WTC11 (cell line): ENCODE data around the gene SHISA9. TPM values are rescaled to one million over a fixed set of nuclear protein-coding genes. Genes with fewer than 3 reads are reported as not detected.

Experiments
- ATAC-seq: fragments of 200-7000 bp; cut with Tn5 transposase; 2 replicates; pipeline ENCODE4 v1.10.0; 2021; ENCODE audit warnings: mild to moderate bottlenecking, moderate library complexity
- CTCF ChIA-PET: fragments of 300-600 bp; sonication (Branson Sonifier 250); formaldehyde crosslinking; loops from one replicate; lab custom pipeline; 2021; ENCODE audit warnings: antibody characterized with exemption; lab: Charles Lee
- POLR2A ChIA-PET: fragments of 350-600 bp; sonication (Branson Sonifier 250); formaldehyde crosslinking; loops from one replicate; lab custom pipeline; 2021; ENCODE audit warnings: antibody characterized with exemption; lab: Charles Lee
- DNase-seq: peaks from one replicate; pipeline ENCODE4 v3.0.0; 2021; ENCODE audit warnings: low spot score
- H3K27ac Mint-ChIP-seq: 2 replicates; pipeline ENCODE4 v1.8.0; 2021; ENCODE audit warnings: mixed read lengths
- H3K27me3 Mint-ChIP-seq: 2 replicates; pipeline ENCODE4 v1.8.0; 2021; ENCODE audit warnings: low read depth, mild to moderate bottlenecking, moderate library complexity, mixed read lengths
- H3K36me3 Mint-ChIP-seq: 2 replicates; pipeline ENCODE4 v1.8.0; 2021; ENCODE audit warnings: mixed read lengths
- H3K4me1 Mint-ChIP-seq: 2 replicates; pipeline ENCODE4 v1.8.0; 2022; ENCODE audit warnings: mixed read lengths
- H3K4me3 Mint-ChIP-seq: 2 replicates; pipeline ENCODE4 v1.8.0; 2021; ENCODE audit warnings: mild to moderate bottlenecking, moderate library complexity, mixed read lengths
- H3K9me3 Mint-ChIP-seq: 2 replicates; pipeline ENCODE4 v1.8.0; 2021; ENCODE audit warnings: mixed read lengths
- CDX4 ChIP-seq: fragments of 250-450 bp; sonication (Bioruptor Pico); IDR thresholded peaks from 2 replicates; pipeline ENCODE4 v1.9.0; 2021; ENCODE audit warnings: moderate library complexity, mild to moderate bottlenecking, inconsistent platforms, borderline replicate concordance
- FOXJ3 ChIP-seq: sonication (generic); formaldehyde crosslinking; IDR thresholded peaks from 2 replicates; pipeline ENCODE4 v1.9.0; 2021; ENCODE audit warnings: missing genetic modification reagents, mild to moderate bottlenecking, borderline replicate concordance
- FOXK1 ChIP-seq: sonication (generic); formaldehyde crosslinking; IDR thresholded peaks from 2 replicates; pipeline ENCODE4 v1.8.0; 2022; ENCODE audit warnings: mild to moderate bottlenecking, moderate library complexity, missing genetic modification reagents
- FOXP4 ChIP-seq: sonication (generic); formaldehyde crosslinking; IDR thresholded peaks from 2 replicates; pipeline ENCODE4 v1.8.0; 2022; ENCODE audit warnings: mild to moderate bottlenecking, missing genetic modification reagents
- GABPB1 ChIP-seq: sonication (generic); formaldehyde crosslinking; IDR thresholded peaks from 2 replicates; pipeline ENCODE4 v1.8.1; 2023; ENCODE audit warnings: mild to moderate bottlenecking, missing genetic modification reagents
- HMGA2 ChIP-seq: fragments of 250-450 bp; sonication (Bioruptor Pico); IDR thresholded peaks from 2 replicates; pipeline ENCODE4 v1.4.0; 2021; ENCODE audit warnings: mild to moderate bottlenecking, moderate library complexity
- NR1H2 ChIP-seq: sonication (generic); formaldehyde crosslinking; IDR thresholded peaks from 2 replicates; pipeline ENCODE4 v1.9.0; 2021; ENCODE audit warnings: mild to moderate bottlenecking, moderate library complexity, missing genetic modification reagents
- RORB ChIP-seq: fragments of 250-450 bp; sonication (Bioruptor Pico); IDR thresholded peaks from 2 replicates; pipeline ENCODE4 v1.9.0; 2021; ENCODE audit warnings: mild to moderate bottlenecking
- TEAD4 ChIP-seq: sonication (generic); formaldehyde crosslinking; IDR thresholded peaks from 2 replicates; pipeline ENCODE4 v1.8.0; 2022; ENCODE audit warnings: mild to moderate bottlenecking, missing genetic modification reagents
- ZBTB21 ChIP-seq: sonication (generic); formaldehyde crosslinking; IDR thresholded peaks from 2 replicates; pipeline ENCODE4 v1.8.1; 2023; ENCODE audit warnings: mild to moderate bottlenecking, missing genetic modification reagents, borderline replicate concordance
- ZBTB43 ChIP-seq: sonication (generic); formaldehyde crosslinking; IDR thresholded peaks from 2 replicates; pipeline ENCODE4 v1.8.1; 2023; ENCODE audit warnings: mild to moderate bottlenecking, missing genetic modification reagents
- ZNF138 ChIP-seq: sonication (generic); formaldehyde crosslinking; conservative IDR thresholded peaks from 2 replicates; pipeline ENCODE4 v1.8.1; 2022; ENCODE audit warnings: mild to moderate bottlenecking, moderate library complexity, missing genetic modification reagents
- ZNF219 ChIP-seq: sonication (generic); formaldehyde crosslinking; IDR thresholded peaks from 2 replicates; pipeline ENCODE4 v1.8.0; 2023; ENCODE audit warnings: missing genetic modification reagents, mild to moderate bottlenecking, borderline replicate concordance
- ZNF281 ChIP-seq: sonication (generic); formaldehyde crosslinking; IDR thresholded peaks from 2 replicates; pipeline ENCODE4 v1.8.0; 2023; ENCODE audit warnings: mild to moderate bottlenecking, missing genetic modification reagents
- ZNF425 ChIP-seq: fragments of 250-450 bp; sonication (Bioruptor Pico); conservative IDR thresholded peaks from 2 replicates; pipeline ENCODE4 v1.9.0; 2021; ENCODE audit warnings: mild to moderate bottlenecking
- ZNF512 ChIP-seq: sonication (generic); formaldehyde crosslinking; IDR thresholded peaks from 2 replicates; pipeline ENCODE4 v1.8.1; 2022; ENCODE audit warnings: missing genetic modification reagents, borderline replicate concordance
- total RNA-seq: library from RNA; stranded (reverse); gene quantifications from 3 replicates; pipeline ENCODE4 v1.2.3, GENCODE V29; 2021

The SHISA9 gene
- total RNA-seq, 1 experiment from 2014 or later: 37.5 TPM

GRCh38 chr16:13264749-13265552 is 363.6 kb downstream of the SHISA9 start:
- Mint-ChIP-seq H3K27me3 (peaks cover 2% of the 10 kb centered on the region), H3K4me3 (no peak overlapping the region), H3K4me1 (peaks cover 9% of the 10 kb centered on the region), H3K36me3 (peaks cover 16% of the 10 kb centered on the region), H3K9me3 (peaks cover 26% of the 10 kb centered on the region), H3K27ac (no peak overlapping the region)
- ChIA-PET CTCF (no interaction called here), POLR2A (no interaction called here)
- ATAC-seq (no peak), DNase-seq (no peak)
- TF ChIP-seq NR1H2: no peak
- TF ChIP-seq ZNF219 (CRISPR knock-in tag): no peak
- TF ChIP-seq ZNF138 (CRISPR knock-in tag): no peak
- no peak for TF ChIP-seq FOXJ3

GRCh38 chr16:13269359-13269758 is 368.0 kb downstream of the SHISA9 start:
- peaks cover 14% of the 10 kb centered on the region for H3K4me1 Mint-ChIP-seq
- no peak for TF ChIP-seq ZNF425 (CRISPR knock-in tag)
- TF ChIP-seq RORB (CRISPR knock-in tag): no peak
- TF ChIP-seq, all 79 proteins: peak for 0
- no peaks in the 10 kb centered on the region for H3K9me3 Mint-ChIP-seq
- ChIA-PET CTCF (no interaction called here), POLR2A (no interaction called here)
- no peak for DNase-seq
- no peak overlapping the region for H3K4me3 Mint-ChIP-seq
- ATAC-seq: no peak
- H3K27ac Mint-ChIP-seq: no peak overlapping the region
- H3K36me3 Mint-ChIP-seq: no peaks in the 10 kb centered on the region
- peaks cover 2% of the 10 kb centered on the region; the same call in 1 of the 2 replicates for H3K27me3 Mint-ChIP-seq

- ChIA-PET CTCF (no interaction called here), POLR2A (no interaction called here)
- ATAC-seq (no peak), DNase-seq (no peak)
- Mint-ChIP-seq H3K27me3 (peaks cover 2% of the 10 kb centered on the region; the same call in 1 of the 2 replicates), H3K27ac (no peak overlapping the region), H3K4me3 (no peak overlapping the region), H3K36me3 (no peaks in the 10 kb centered on the region), H3K4me1 (peaks cover 14% of the 10 kb centered on the region), H3K9me3 (no peaks in the 10 kb centered on the region)
- TF ChIP-seq GABPB1 (peak; percentile 82), HMGA2 (CRISPR knock-in tag) (no peak)
Measured at GRCh38 chr16:13269905-13270528, 368.6 kb downstream of the SHISA9 start.

- H3K4me3 Mint-ChIP-seq: no peak overlapping the region
- H3K4me1 Mint-ChIP-seq: peaks cover 12% of the 10 kb centered on the region
- H3K9me3 Mint-ChIP-seq: no peaks in the 10 kb centered on the region
- CTCF ChIA-PET: no interaction called here
- no peaks in the 10 kb centered on the region for H3K36me3 Mint-ChIP-seq
- ATAC-seq (no peak), DNase-seq (no peak)
- POLR2A ChIA-PET: no interaction called here
- H3K27ac Mint-ChIP-seq: no peak overlapping the region
- peaks cover 2% of the 10 kb centered on the region; the same call in 1 of the 2 replicates for H3K27me3 Mint-ChIP-seq
- TF ChIP-seq ZBTB43 (no peak), FOXJ3 (no peak), CDX4 (no peak), TEAD4 (CRISPR knock-in tag) (no peak), FOXK1 (no peak), ZBTB21 (CRISPR knock-in tag) (no peak), ZNF281 (no peak), FOXP4 (CRISPR knock-in tag) (no peak), ZNF512 (CRISPR knock-in tag) (no peak)
Measured at GRCh38 chr16:13270602-13271001, 369.2 kb downstream of the SHISA9 start.
